Measurements from ENCODE around the gene NELFB.

The NELFB gene

GRCh38 chr9:137314561-137315560 is 59.7 kb downstream of the NELFB start:
- no peak for DNase-seq (ENCODE audit: low read depth)

- DNase-seq (ENCODE audit: low read depth) = no peak
Observed at GRCh38 chr9:137315581-137316011, 60.5 kb downstream of the NELFB start.

GRCh38 chr9:137316012-137316981 is 61.2 kb downstream of the NELFB start:
- no peak for DNase-seq (ENCODE audit: low read depth)

- no peak for DNase-seq (ENCODE audit: low read depth)
Observed at GRCh38 chr9:137317021-137317717, 62.0 kb downstream of the NELFB start.

- no peak for DNase-seq (ENCODE audit: low read depth)
Observed at GRCh38 chr9:137317718-137318511, 62.8 kb downstream of the NELFB start.

GRCh38 chr9:137318602-137319001 is 63.5 kb downstream of the NELFB start:
- no peak for DNase-seq (ENCODE audit: low read depth)

- no peak for DNase-seq (ENCODE audit: low read depth)
Observed at GRCh38 chr9:137319011-137319738, 64.0 kb downstream of the NELFB start.

- no peak for DNase-seq (ENCODE audit: low read depth)
Observed at GRCh38 chr9:137319739-137320551, 64.8 kb downstream of the NELFB start.

- no peak for DNase-seq (ENCODE audit: low read depth)
Observed at GRCh38 chr9:137320555-137321384, 65.6 kb downstream of the NELFB start.

- no peak for DNase-seq (ENCODE audit: low read depth)
Observed at GRCh38 chr9:137321726-137322361, 66.7 kb downstream of the NELFB start.
